Neural cell (in vitro differentiated cells): ENCODE data around the gene TMED3. TPM values are rescaled to one million over a fixed set of nuclear protein-coding genes. Genes with fewer than 3 reads are reported as not detected.

Experiments
- H2AFZ ChIP-seq: fragments of 200-600, 300-800 bp; sonication (generic), shearing (Covaris generic); 2 replicates; pipeline ENCODE4 v1.6.0; 2014; ENCODE audit warnings: low read depth, mild to moderate bottlenecking, antibody characterized with exemption, low read length, moderate library complexity
- H3F3A ChIP-seq: fragments of 200-600 bp; shearing (Covaris generic); 2 replicates; pipeline ENCODE4 v1.6.1; 2016; ENCODE audit warnings: mild to moderate bottlenecking, moderate library complexity, mixed read lengths, antibody characterized with exemption, low read length; ENCODE audit not compliant: insufficient read depth, poor library complexity, severe bottlenecking
- H3K27ac ChIP-seq: fragments of 200-600, 300-800 bp; sonication (generic), shearing (Covaris generic); 2 replicates; pipeline ENCODE4 v1.5.1; 2014; ENCODE audit warnings: mild to moderate bottlenecking, low read length, moderate library complexity
- H3K27me3 ChIP-seq: fragments of 300-800, 200-600 bp; sonication (generic), shearing (Covaris generic); 2 replicates; pipeline ENCODE4 v1.6.0; 2014; ENCODE audit warnings: mild to moderate bottlenecking, low read depth, low read length, moderate library complexity; ENCODE audit not compliant: insufficient read depth
- H3K36me3 ChIP-seq: fragments of 300-800, 200-600 bp; sonication (generic), shearing (Covaris generic); 2 replicates; pipeline ENCODE4 v1.5.1; 2014; ENCODE audit warnings: mild to moderate bottlenecking, antibody characterized with exemption, low read length, moderate library complexity; ENCODE audit not compliant: insufficient read depth
- H3K4me2 ChIP-seq: fragments of 300-800, 200-600 bp; sonication (generic), shearing (Covaris generic); 2 replicates; pipeline ENCODE4 v1.6.0; 2014; ENCODE audit warnings: mild to moderate bottlenecking, low read length
- H3K4me3 ChIP-seq: fragments of 300-800, 200-600 bp; sonication (generic), shearing (Covaris generic); 2 replicates; pipeline ENCODE4 v1.5.1; 2014; ENCODE audit warnings: mild to moderate bottlenecking, low read length, moderate library complexity
- H3K79me2 ChIP-seq: fragments of 200-600 bp; shearing (Covaris generic); replicated peaks from 2 replicates; pipeline ENCODE4 v1.6.0; 2014; ENCODE audit warnings: mild to moderate bottlenecking, low read length, moderate library complexity; ENCODE audit not compliant: insufficient read depth
- H3K9ac ChIP-seq: fragments of 300-800, 200-600 bp; sonication (generic), shearing (Covaris generic); 2 replicates; pipeline ENCODE4 v1.6.1; 2016; ENCODE audit warnings: mild to moderate bottlenecking, low read length, mixed read lengths
- H3K9me2 ChIP-seq: fragments of 200-600 bp; shearing (Covaris generic); 2 replicates; pipeline ENCODE4 v1.6.1; 2016; ENCODE audit warnings: mild to moderate bottlenecking, low read length, mixed read lengths; ENCODE audit not compliant: insufficient read depth
- H3K9me3 ChIP-seq: fragments of 200-600, 300-800 bp; sonication (generic), shearing (Covaris generic); 2 replicates; pipeline ENCODE4 v1.6.1; 2016; ENCODE audit warnings: mild to moderate bottlenecking, mixed run types, low read length, moderate library complexity, mixed read lengths
- H4K20me1 ChIP-seq: fragments of 200-600 bp; shearing (Covaris generic); 2 replicates; pipeline ENCODE4 v1.6.1; 2016; ENCODE audit warnings: mild to moderate bottlenecking, mixed run types; ENCODE audit not compliant: insufficient read depth
- EP300 ChIP-seq: fragments of 450-650 bp; conservative IDR thresholded peaks from 2 replicates; pipeline ENCODE4 v1.6.1; 2014; ENCODE audit warnings: antibody characterized with exemption, mild to moderate bottlenecking, moderate library complexity; ENCODE audit not compliant: poor library complexity, severe bottlenecking
- EZH2 ChIP-seq: fragments of 200-600, 300-800 bp; shearing (Covaris generic), sonication (generic); IDR thresholded peaks from 2 replicates; pipeline ENCODE4 v1.6.1; 2014; ENCODE audit warnings: antibody characterized with exemption, low read length, borderline replicate concordance, mild to moderate bottlenecking; ENCODE audit not compliant: insufficient read depth, poor library complexity, severe bottlenecking
- MXI1 ChIP-seq: fragments of 450-650 bp; conservative IDR thresholded peaks from 2 replicates; pipeline ENCODE4 v1.6.1; 2014; ENCODE audit warnings: antibody characterized with exemption, mild to moderate bottlenecking; ENCODE audit not compliant: poor library complexity, severe bottlenecking
- POLR2AphosphoS5 ChIP-seq: IDR thresholded peaks from 2 replicates; pipeline ENCODE4 v1.6.1; 2012
- RAD21 ChIP-seq: fragments of 450-650 bp; conservative IDR thresholded peaks from 2 replicates; pipeline ENCODE4 v1.6.1; 2014; ENCODE audit warnings: antibody characterized with exemption, mild to moderate bottlenecking, moderate library complexity
- SMC3 ChIP-seq: fragments of 450-650 bp; conservative IDR thresholded peaks from 2 replicates; pipeline ENCODE4 v1.6.1; 2014; ENCODE audit warnings: antibody characterized with exemption, mild to moderate bottlenecking, moderate library complexity; ENCODE audit not compliant: poor library complexity
- TAF1 ChIP-seq: IDR thresholded peaks from 2 replicates; pipeline ENCODE4 v1.6.1; 2012; ENCODE audit warnings: low read depth
- polyA plus RNA-seq: library from polyadenylated mRNA; depleted of rRNA; stranded (reverse); fragments of >200 nt; gene quantifications from 2 replicates; pipeline ENCODE4 v1.2.3, GENCODE V29; 2014
- TF ChIP-seq, protein P1 (sequence below): fragments of 450-650 bp; IDR thresholded peaks from 2 replicates; pipeline ENCODE4 v1.5.1; 2014; ENCODE audit warnings: antibody characterized with exemption, mild to moderate bottlenecking, moderate library complexity; ENCODE audit not compliant: poor library complexity, severe bottlenecking
- TF ChIP-seq, protein P2 (sequence below): IDR thresholded peaks from 2 replicates; pipeline ENCODE4 v1.6.1; 2012; ENCODE audit warnings: borderline replicate concordance

Gene TMED3
- polyA plus RNA-seq, 1 donor from 2014 or later, result 83.5 TPM

DNA sequence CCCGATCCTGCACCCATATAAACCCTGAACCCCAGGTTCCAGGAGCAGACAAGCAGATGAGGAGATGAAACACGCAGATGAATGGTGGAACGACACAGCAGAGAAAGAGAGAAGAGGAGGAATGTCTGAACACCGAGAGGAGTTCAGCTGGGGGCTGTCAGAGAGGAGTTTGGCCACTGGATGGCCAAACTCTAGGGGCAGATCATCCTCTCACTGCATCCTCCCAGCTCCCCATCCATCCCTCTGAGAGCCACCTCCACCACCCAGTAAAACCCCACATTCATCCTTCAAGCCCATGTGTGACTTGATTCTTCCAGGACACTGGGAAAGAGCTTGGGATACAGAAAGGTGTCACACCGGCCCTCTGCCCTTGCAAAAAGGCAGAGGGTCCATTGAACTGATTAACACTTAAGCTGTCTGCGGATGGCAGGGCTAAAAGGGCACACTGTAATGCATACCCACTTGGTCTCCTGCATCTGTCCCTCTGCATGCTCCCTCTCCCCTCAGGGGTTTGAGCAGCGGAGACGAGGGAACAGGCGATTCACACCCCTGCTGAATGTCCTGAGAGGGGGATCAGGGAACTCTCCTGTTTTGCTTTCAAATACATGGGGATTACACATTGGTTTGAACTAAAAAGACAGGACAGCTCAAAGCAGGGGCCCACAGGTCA, 53.8 kb downstream of the TMED3 start:
- no peak overlapping the region for H3K4me2 ChIP-seq

DNA sequence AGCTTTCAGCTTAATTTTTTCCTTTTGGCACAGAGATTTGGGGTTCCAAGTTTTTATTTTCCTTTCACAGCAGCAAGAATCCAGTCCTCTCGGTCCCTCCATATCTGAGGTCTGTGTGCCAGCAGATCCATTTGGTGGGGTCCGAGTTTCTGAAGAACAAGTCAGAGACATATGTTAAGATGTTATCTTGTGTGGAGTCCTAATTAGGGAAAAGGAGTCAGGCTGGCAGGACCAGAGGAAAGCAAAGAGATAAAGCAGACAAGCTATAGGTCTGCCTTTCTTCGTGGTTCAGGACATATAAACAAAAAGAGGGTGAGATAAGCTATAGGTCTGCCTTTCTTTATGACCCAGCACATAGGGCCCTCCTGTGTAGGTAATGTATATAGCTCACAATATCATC, 54.9 kb downstream of the TMED3 start:
- H3K27ac ChIP-seq, result no peak overlapping the region
- H4K20me1 ChIP-seq, result no peaks in the 10 kb centered on the region
- TF ChIP-seq TAF1 (no peak), SMC3 (no peak), MXI1 (no peak), POLR2AphosphoS5 (no peak), RAD21 (no peak), EP300 (no peak), EZH2 (no peak)
- TF ChIP-seq, protein P1, sequence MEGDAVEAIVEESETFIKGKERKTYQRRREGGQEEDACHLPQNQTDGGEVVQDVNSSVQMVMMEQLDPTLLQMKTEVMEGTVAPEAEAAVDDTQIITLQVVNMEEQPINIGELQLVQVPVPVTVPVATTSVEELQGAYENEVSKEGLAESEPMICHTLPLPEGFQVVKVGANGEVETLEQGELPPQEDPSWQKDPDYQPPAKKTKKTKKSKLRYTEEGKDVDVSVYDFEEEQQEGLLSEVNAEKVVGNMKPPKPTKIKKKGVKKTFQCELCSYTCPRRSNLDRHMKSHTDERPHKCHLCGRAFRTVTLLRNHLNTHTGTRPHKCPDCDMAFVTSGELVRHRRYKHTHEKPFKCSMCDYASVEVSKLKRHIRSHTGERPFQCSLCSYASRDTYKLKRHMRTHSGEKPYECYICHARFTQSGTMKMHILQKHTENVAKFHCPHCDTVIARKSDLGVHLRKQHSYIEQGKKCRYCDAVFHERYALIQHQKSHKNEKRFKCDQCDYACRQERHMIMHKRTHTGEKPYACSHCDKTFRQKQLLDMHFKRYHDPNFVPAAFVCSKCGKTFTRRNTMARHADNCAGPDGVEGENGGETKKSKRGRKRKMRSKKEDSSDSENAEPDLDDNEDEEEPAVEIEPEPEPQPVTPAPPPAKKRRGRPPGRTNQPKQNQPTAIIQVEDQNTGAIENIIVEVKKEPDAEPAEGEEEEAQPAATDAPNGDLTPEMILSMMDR, result no peak
- TF ChIP-seq, protein P2, sequence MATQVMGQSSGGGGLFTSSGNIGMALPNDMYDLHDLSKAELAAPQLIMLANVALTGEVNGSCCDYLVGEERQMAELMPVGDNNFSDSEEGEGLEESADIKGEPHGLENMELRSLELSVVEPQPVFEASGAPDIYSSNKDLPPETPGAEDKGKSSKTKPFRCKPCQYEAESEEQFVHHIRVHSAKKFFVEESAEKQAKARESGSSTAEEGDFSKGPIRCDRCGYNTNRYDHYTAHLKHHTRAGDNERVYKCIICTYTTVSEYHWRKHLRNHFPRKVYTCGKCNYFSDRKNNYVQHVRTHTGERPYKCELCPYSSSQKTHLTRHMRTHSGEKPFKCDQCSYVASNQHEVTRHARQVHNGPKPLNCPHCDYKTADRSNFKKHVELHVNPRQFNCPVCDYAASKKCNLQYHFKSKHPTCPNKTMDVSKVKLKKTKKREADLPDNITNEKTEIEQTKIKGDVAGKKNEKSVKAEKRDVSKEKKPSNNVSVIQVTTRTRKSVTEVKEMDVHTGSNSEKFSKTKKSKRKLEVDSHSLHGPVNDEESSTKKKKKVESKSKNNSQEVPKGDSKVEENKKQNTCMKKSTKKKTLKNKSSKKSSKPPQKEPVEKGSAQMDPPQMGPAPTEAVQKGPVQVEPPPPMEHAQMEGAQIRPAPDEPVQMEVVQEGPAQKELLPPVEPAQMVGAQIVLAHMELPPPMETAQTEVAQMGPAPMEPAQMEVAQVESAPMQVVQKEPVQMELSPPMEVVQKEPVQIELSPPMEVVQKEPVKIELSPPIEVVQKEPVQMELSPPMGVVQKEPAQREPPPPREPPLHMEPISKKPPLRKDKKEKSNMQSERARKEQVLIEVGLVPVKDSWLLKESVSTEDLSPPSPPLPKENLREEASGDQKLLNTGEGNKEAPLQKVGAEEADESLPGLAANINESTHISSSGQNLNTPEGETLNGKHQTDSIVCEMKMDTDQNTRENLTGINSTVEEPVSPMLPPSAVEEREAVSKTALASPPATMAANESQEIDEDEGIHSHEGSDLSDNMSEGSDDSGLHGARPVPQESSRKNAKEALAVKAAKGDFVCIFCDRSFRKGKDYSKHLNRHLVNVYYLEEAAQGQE, result no peak

More for the DNA sequence above, 53.8 kb downstream of the TMED3 start:
- no peaks in the 10 kb centered on the region for H3K36me3 ChIP-seq
- no peaks in the 10 kb centered on the region for H3K27me3 ChIP-seq
- no peak overlapping the region for H2AFZ ChIP-seq
- H3K79me2 ChIP-seq, result no peaks in the 10 kb centered on the region
- TF ChIP-seq MXI1, result no peak
- TF ChIP-seq, protein P1, result no peak
- no peaks in the 10 kb centered on the region for H3F3A ChIP-seq
- H4K20me1 ChIP-seq, result no peaks in the 10 kb centered on the region
- no peak overlapping the region for H3K27ac ChIP-seq
- no peaks in the 10 kb centered on the region for H3K9me3 ChIP-seq
- H3K9ac ChIP-seq, result no peak overlapping the region
- no peaks in the 10 kb centered on the region for H3K9me2 ChIP-seq
- no peak overlapping the region for H3K4me3 ChIP-seq

More for the DNA sequence above, 54.9 kb downstream of the TMED3 start:
- Histone ChIP-seq H3K9me2 (no peaks in the 10 kb centered on the region), H3K9me3 (no peaks in the 10 kb centered on the region), H3K4me3 (no peak overlapping the region), H2AFZ (no peak overlapping the region), H3K36me3 (no peaks in the 10 kb centered on the region), H3K79me2 (no peaks in the 10 kb centered on the region), H3K9ac (no peak overlapping the region), H3F3A (no peaks in the 10 kb centered on the region), H3K27me3 (no peaks in the 10 kb centered on the region), H3K4me2 (no peak overlapping the region)
